Measurements from ENCODE around the gene PRKAG2.
"Not testable (repeated sequence)": the region's sequence is repeated elsewhere in the genome, so short reads cannot be mapped to it uniquely, and the experiment has no call there.

Gene PRKAG2

DNA sequence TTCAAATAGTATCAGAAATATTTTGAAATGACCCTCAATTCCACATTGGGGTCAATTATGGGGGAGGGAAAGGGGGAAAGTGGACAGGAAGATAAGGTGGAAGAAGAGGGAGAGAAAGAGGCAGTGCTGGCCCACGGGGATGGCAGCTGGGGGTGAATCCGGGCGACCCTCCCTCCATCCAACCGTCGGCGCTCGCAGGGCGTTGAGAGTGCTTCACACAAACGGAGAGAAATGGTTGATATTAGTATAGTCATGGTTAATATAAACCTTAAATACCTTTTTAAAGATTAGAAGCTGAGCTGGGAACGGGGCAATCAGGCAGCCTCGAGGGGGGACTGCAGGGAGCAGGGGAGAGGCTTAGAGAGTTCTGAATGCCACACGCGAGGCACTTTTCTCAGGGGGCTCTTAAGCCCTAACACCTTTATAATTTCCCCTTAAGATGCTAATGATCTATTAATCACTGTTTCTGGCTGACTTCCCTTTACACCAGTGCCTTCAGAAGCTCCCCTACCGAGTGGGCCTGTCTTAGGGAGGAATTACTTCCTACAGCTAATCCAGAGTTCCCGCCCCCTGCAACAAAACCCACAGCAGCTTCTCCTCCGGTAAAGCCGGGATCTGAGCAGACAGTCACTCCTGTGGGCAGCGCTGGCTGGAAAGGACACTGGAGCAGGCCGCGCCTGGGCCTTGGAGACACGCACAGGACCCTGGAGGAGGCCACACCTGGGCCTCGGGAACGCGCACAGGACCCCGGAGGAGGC lies 39.5 kb downstream of the PRKAG2 start:
- in situ Hi-C loops (cut with MboI; ENCODE audit: low sequenced_read_pairs): no loop called here

DNA sequence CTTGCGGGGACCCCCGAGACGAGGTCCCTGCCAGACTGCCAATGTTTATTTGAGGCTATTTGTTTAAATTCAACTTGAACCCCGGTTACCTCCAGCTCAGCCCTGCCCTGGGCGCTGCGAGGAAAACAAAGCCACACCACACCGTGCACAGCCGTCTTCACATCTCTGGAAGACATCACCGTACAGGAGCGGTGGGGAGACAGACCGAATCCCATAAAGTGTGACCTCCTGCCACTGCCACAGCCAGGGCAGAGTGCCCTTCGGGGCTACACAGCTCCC lies 40.0 kb downstream of the PRKAG2 start:
- in situ Hi-C loops (cut with MboI; ENCODE audit: low sequenced_read_pairs): no loop called here

- in situ Hi-C loops (cut with MboI; ENCODE audit: low sequenced_read_pairs): no loop called here
Observed at GRCh38 chr7:151836191-151836926, 40.6 kb downstream of the PRKAG2 start.

DNA sequence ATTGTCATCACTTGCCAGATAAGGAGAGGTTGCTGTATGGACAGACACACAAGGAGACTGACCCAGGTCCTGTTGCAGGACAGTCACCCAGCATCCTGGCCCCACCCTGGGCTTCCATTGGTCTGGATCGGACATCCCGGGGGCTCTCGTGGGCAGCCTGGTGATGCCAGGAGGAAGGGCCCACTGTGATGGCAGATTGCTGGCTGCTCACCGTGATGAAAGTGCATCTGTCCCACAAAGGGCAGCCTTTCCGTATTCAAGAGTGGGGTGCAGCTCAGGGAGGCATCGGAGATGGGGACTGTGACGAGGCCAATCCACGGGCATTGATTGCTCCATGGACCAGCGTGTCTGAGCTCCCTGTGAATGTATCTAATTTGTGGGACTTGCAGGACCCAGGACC lies 41.3 kb downstream of the PRKAG2 start:
- in situ Hi-C loops (cut with MboI; ENCODE audit: low sequenced_read_pairs): no loop called here

DNA sequence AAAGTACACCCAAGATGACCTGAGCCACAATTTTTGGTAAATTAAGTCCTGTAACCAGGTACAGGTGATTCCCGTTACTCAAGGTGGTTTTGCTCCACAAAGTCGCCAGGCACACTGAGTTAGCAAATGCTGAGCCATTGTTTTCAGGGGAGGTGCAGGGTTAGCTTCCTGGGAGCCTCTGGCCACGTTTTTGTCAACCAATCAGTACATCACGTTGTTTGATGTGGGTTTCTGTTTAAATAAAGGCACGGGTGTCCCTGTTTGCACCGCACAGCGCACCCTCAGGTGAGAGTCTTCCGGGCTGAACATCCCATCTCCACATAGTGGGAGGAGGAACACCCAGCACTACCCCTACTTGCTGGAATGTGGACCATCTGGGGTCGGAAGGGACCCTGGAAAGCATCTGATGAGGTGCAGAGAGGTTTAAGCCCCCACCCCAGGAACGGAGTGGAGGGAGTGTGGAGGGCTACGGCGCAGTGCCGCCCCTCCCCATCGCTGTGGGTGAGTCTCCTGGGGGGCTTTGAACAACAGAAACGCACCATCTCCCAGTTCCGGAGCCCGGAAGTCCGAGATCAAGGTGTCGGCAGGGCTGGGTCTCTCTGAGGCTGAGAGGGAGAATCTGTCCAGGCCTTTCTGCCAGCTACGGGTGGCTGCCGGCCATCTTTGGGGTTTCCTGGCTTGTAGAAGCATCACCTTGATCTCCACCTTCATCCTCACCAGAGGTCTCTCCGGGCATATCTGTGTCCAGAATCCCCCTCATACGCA lies 42.5 kb downstream of the PRKAG2 start:
- in situ Hi-C loops (cut with MboI; ENCODE audit: low sequenced_read_pairs): no loop called here

DNA sequence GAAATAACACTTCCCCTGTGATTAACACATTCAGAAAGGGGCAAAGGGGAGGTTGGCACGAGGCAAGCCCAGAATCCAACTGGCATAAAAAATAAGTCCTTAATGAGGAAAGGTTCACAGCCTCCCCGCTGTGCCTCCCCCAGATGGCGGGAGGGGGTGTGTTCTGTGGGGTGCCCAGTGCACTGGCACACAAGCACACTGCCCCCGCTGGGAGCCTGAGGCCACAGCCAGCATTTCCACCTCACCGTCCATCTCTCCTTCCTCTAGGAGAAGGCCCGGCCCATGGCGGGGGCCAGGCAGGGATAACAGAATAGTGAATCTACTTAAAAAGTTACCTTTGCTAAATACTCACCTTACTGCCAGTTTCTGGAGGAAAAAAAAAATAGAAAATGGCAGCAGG lies 43.2 kb downstream of the PRKAG2 start:
- in situ Hi-C loops (cut with MboI; ENCODE audit: low sequenced_read_pairs): no loop called here

GRCh38 chr7:151833213-151833651 lies 43.7 kb downstream of the PRKAG2 start:
- in situ Hi-C loops (cut with MboI; ENCODE audit: low sequenced_read_pairs): no loop called here

GRCh38 chr7:151832656-151833055 lies 44.3 kb downstream of the PRKAG2 start:
- in situ Hi-C loops (cut with MboI; ENCODE audit: low sequenced_read_pairs): no loop called here

- in situ Hi-C loops (cut with MboI; ENCODE audit: low sequenced_read_pairs): no loop called here
Observed at GRCh38 chr7:151832138-151832537, 44.8 kb downstream of the PRKAG2 start.

DNA sequence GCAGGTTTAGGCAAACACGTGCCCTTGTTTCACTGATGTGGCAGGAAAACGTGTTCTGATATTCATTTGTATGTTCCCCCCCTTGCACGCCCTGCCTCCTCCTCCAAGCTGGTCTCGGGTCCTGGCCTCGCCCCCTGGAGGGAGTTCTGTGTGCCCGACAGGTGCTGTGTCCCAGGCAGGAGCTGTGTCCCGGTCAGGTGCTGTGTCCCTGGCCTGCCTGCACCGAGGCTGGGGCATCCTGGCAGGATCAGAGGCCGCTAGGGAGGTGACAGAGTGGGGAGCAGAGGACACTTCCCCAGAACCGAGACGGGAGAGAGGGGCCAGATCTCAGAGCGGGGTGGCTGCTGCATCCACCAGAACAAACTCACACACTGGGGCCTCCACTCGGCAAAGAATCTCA lies 45.3 kb downstream of the PRKAG2 start:
- in situ Hi-C loops (cut with MboI; ENCODE audit: low sequenced_read_pairs): no loop called here

DNA sequence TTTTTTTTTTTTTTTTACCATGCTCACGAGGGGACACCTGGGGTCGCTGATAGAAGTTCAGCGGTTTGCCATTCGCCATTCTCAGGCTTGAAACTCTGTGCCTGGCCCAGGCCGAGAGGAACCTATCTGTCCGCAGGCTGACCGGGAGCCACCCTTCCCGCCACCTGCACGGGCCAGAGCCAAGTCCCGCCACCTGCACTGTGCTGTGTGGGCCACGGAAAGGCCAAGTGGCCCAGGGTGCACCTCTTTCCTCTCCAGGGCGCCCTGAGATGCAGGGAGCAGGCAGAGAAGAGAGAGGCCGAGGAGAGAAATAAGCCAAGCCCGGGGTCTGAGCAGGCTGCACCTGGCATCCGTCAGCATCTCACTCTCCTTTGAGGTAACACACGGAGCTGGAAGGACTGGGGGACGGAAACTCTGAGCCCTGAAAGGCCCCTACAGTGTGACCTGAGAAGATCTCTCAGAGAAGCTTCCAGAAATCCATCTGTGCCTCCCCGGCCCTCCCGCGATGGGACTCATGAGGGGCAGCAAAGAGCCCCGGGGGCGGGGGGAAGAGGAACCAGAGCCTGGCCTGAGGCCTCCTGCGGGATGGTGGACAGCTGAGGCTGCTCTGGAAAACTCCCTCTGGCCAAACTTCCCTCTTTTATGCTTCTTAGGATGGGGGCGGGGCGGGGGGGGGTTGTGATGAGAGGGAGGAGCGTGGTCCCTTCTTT lies 46.6 kb downstream of the PRKAG2 start:
- in situ Hi-C loops (cut with MboI; ENCODE audit: low sequenced_read_pairs): no loop called here

- in situ Hi-C loops (cut with MboI; ENCODE audit: low sequenced_read_pairs): no loop called here
Observed at GRCh38 chr7:151829707-151830106, 47.2 kb downstream of the PRKAG2 start.

- in situ Hi-C loops (cut with MboI; ENCODE audit: low sequenced_read_pairs): no loop called here
Observed at GRCh38 chr7:151827620-151828019, 49.3 kb downstream of the PRKAG2 start.

GRCh38 chr7:151826316-151826715 lies 50.6 kb downstream of the PRKAG2 start:
- in situ Hi-C loops (cut with MboI; ENCODE audit: low sequenced_read_pairs): not testable (repeated sequence)

DNA sequence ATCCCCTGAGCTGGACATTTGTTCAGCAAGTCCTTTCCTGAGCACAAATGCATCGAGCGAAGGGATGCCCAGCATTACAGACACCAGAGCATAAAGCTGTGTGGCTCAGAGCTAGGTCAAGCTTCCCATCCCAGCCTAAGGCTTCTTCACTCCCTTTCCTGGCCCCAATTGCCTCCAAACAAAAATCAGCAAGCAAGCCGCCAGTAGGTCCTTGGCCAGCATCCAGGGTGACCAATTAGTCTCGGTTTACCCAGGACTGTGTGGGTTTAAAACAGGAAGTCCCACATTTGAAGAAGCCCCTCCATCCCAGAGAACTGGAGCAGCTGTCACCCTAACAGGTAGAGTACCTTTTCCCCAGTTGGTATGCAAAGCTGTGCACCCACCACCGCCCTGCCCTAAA lies 51.2 kb downstream of the PRKAG2 start:
- in situ Hi-C loops (cut with MboI; ENCODE audit: low sequenced_read_pairs): no loop called here

GRCh38 chr7:151824373-151824933 lies 52.5 kb downstream of the PRKAG2 start:
- in situ Hi-C loops (cut with MboI; ENCODE audit: low sequenced_read_pairs): no loop called here

DNA sequence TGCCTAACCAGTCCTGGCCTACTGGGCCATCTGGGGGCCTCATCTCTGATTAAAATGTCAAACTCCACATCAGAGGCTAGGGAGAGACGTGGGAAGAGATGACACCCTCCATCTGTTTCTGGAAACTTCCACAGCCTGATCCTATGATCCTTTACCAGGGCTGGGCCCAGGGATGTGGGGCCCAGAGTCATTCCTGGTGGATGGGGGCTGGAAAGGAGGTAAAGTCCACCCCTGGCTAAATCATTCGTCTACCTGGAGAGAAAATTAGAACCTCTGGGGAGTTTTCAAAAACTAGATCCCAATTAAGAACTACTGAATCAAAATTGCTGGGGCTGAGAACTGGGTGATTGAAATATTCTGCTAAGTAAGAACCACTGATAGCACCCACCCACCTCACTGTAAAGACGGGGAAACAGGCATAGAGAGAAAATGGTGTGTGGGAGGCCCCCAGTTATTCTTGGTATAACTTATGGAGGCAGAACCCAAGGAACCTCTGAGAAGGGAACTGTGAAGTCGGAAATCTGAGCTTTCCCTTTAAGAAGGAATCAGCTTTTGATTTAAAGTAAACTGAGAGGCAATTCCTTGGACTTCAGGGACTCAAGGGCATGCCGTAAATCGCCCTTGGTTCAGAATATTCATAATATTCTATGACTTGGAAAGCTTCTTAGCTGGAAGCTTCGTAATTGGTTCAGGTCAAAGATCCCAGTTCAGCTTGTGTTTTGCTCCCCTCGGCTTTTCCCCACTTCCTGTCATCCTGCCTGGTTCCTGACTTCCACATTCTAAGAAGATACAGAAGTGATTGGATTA lies 53.1 kb downstream of the PRKAG2 start:
- in situ Hi-C loops (cut with MboI; ENCODE audit: low sequenced_read_pairs): no loop called here

DNA sequence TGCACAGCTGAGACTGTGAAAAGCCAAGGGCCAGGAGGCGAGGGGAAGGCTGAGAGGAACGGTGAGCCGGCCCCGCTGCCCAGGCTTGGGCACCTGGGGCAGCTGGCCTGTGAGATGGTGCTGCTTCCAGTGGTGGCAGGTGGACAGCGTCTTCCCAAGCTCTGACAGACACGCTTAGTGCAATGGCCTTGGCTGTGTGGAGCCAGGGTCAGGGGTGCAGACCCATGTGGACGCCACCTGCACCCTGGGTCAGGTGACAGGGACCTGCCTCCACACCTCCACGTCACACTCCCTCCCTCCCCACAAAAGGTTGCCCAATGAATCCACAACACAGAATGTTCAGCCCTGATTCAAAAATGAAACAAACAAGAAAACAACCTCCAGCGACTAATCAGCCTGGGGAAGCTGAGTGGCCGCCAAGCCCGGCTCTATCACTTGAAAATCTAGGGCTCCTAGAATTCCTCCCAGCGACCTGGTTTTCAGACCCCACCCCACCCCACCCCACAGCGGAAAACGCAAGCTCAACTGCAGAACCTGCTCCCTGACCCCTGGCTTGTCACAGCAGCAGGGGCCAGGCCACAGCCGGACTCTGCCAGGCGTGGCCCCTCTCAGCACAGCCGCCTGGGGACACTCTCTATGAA lies 54.3 kb downstream of the PRKAG2 start:
- in situ Hi-C loops (cut with MboI; ENCODE audit: low sequenced_read_pairs): no loop called here

GRCh38 chr7:151821806-151822540 lies 54.9 kb downstream of the PRKAG2 start:
- in situ Hi-C loops (cut with MboI; ENCODE audit: low sequenced_read_pairs): no loop called here
